ENCODE data around the gene UGT1A9. TPM values are rescaled to one million over a fixed set of nuclear protein-coding genes. Genes with fewer than 3 reads are reported as not detected.

The UGT1A9 gene
- total RNA-seq, 1 experiment from 2014 or later: 6.7 TPM

DNA sequence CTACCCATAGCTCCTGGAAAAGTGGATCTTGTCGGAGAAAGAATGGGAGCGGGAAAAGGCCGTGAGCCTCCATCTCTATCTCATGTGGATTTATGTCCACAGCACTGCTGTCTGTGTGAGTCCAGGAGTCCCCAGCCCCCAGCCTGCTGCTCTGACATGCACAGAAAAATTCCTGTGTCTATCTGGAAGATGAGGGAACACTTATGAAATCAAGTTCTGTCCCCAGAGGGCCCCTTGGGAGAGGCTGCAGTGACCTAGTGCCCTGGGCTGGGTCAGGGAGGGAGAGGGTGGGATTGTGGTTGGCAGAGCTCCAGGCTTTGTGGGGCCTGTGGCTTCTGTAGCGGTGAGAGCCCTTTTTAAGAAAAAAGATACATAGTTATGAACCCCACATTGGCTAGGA lies 145.1 kb downstream of the UGT1A9 start:
- no peak for DNase-seq (ENCODE audit: low spot score)

DNA sequence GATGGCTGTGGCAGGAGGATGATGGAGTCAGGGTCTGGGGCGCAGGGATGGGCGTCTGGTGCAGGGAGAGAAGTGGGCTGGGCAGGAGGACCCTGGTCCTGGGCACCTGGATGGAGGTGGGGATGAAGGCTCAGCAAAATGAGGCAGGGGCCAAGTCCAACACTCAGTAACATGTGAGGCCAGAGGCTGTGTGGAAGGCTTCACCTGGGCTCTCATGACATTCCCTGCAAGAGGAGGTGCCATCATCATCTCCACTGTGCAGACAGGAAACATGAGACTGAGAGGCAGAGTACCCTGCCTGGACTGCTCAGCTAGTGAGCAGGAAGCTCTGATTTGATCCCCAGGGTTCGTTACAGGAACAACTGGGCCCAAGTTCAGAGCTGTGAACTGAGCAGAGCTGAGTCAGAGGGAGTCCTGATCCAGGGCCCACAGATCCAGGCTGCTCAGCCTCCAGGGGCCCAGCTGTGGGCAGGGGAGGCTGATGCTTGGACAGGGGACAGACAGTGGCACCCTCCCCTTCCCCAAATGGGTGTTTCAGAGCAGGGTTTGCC lies 145.7 kb downstream of the UGT1A9 start:
- DNase-seq (ENCODE audit: low spot score): no peak

DNA sequence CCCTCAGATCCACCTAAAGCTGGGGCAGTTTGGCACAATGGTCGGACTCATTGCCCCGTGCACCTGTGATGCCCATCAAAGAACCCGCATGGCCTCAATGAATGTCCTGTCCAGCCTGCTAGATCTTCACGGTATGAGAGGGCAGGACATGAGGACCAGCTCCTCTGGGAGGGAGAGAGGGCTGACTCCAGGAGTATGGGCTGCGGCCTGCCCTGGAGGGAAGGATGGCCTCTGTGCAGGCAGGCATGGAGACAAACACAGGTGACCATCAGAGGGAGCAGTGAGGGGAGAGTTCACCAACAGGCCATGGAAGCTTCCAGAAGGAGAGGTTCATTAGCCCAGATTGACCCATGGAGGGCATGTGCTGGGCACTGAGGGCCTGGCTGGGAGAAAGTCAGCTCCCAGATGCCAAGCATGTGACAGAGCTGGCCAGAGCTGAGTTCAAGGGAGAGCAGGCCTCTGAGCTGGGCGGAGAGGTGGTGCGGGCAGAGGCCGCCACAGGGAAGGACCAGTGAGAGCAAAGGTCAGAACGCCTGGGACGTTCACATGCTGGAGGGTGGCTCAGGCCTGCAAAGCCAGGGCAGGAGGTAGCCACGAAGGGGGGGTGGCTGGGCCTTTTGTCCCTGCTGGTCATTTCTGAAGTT lies 146.4 kb downstream of the UGT1A9 start:
- DNase-seq (ENCODE audit: low spot score): no peak

- no peak for DNase-seq (ENCODE audit: low spot score)
These were observed 147.2 kb downstream of the UGT1A9 start for GRCh38 chr2:233818639-233819621.

GRCh38 chr2:233819884-233820773 lies 148.4 kb downstream of the UGT1A9 start:
- no peak for DNase-seq (ENCODE audit: low spot score)

DNA sequence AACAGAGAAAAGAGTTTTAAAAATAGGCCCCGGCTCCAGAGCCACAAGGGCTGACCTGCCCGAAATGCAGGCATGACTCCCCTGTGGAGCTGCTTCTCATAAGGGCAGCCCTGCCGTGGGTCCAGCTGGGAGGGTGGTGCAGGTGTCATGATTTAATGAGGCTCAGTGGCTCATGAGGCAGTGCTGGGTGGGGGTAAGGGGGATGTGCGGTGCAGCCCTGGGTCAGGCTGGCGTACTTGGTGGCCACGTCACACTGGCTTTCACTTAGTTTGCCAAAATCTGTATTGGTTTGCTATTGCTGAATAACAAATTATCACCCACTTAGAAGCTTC lies 149.0 kb downstream of the UGT1A9 start:
- DNase-seq (ENCODE audit: low spot score): no peak

DNA sequence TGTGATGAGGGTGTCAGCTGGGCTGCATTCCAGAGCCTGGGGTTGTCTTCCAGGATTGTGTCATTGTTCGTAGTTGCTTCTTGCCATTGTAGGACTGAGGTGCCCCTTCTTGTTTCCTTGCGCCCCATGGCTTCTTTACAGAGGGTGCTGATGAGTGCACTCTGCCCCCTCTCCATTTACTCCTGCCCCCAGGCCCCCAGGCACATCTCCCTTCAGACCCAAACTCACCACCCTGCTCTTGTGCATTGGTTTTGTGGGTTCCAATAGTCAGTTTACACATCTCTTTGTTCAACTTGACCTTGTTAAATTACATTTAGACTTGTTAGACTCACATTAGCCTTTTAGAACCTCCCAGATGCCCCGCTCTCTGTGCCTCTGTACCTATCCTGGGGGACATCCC lies 149.5 kb downstream of the UGT1A9 start:
- DNase-seq (ENCODE audit: low spot score): no peak

- DNase-seq (ENCODE audit: low spot score): no peak
These were observed 150.0 kb downstream of the UGT1A9 start for GRCh38 chr2:233821709-233822100.

DNA sequence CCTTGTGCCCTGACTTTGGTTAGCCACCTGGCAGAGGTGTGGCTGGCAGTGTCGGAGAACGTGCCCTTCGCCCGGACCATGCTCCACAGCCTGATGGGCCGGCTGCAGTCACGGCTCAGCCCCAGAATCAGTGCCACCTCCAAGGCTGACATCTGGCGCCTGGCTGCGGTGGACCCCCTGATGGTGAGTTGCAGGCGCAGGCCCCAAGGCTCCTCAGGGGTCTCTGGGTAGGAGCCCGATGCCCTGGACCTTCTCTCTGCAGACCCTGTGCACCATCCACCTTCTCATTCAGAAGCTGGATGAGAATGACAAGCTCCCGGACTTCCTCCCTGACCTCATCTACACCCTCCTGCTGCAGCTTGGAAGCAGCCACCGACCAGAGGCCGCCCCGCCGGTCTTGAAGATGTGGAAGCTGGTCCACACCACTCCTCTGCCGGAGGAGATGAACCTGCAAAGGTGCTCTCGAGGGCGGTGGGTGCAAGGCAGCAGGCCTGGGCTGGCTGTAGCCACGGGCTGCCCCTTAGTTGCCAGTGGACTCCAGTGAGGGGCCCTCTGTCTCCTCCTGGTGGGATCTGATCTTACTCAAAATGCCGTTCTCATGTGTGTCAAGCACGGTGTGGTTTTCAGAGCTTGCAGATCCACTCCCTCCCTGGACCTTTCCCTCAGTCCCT lies 150.5 kb downstream of the UGT1A9 start:
- DNase-seq (ENCODE audit: low spot score): no peak

Other genes with a start within 250 kb of the UGT1A9 start
- gene USP40, start 105.1 kb upstream of the UGT1A9 start, total RNA-seq (2014; rRNA removed; shearing (Covaris generic)): 20.4 and 21.8 TPM in 2 replicates
- 43.6 and 56.6 TPM in 2 replicates for gene UGT1A8, start 54.3 kb upstream of the UGT1A9 start, total RNA-seq (2014; rRNA removed; shearing (Covaris generic))
- gene UGT1A10, start 35.5 kb upstream of the UGT1A9 start, total RNA-seq (2014; rRNA removed; shearing (Covaris generic)): 140 and 150 TPM in 2 replicates
- gene UGT1A7, start 10.0 kb downstream of the UGT1A9 start, total RNA-seq (2014; rRNA removed; shearing (Covaris generic)): 5.0 and 8.9 TPM in 2 replicates
- 18.3 and 24.2 TPM in 2 replicates for gene UGT1A6, start 21.0 kb downstream of the UGT1A9 start, total RNA-seq (2014; rRNA removed; shearing (Covaris generic))
- 3.1 and 3.5 TPM in 2 replicates for gene UGT1A5, start 41.0 kb downstream of the UGT1A9 start, total RNA-seq (2014; rRNA removed; shearing (Covaris generic))
- 3.4 and 3.9 TPM in 2 replicates for gene UGT1A4, start 46.8 kb downstream of the UGT1A9 start, total RNA-seq (2014; rRNA removed; shearing (Covaris generic))
- gene UGT1A3, start 57.1 kb downstream of the UGT1A9 start, total RNA-seq (2014; rRNA removed; shearing (Covaris generic)): 1.2 and 1.6 TPM in 2 replicates
- gene UGT1A1, start 88.4 kb downstream of the UGT1A9 start, total RNA-seq (2014; rRNA removed; shearing (Covaris generic)): 3.2 and 3.6 TPM in 2 replicates
- 2.4 and 2.8 TPM in 2 replicates for gene MROH2A, start 106.4 kb downstream of the UGT1A9 start, total RNA-seq (2014; rRNA removed; shearing (Covaris generic))
- 25.8 and 28.4 TPM in 2 replicates for gene HJURP, start 182.6 kb downstream of the UGT1A9 start, total RNA-seq (2014; rRNA removed; shearing (Covaris generic))
- not detected in 2 replicates for gene TRPM8, start 245.5 kb downstream of the UGT1A9 start, total RNA-seq (2014; rRNA removed; shearing (Covaris generic))

Data from HT-29 (cell line).